ENCODE data around the gene PLPP4. TPM values are rescaled to one million over a fixed set of nuclear protein-coding genes. Genes with fewer than 3 reads are reported as not detected.

PLPP4 gene
- total RNA-seq, 1 donor from 2014 or later: 2.5 TPM

DNA sequence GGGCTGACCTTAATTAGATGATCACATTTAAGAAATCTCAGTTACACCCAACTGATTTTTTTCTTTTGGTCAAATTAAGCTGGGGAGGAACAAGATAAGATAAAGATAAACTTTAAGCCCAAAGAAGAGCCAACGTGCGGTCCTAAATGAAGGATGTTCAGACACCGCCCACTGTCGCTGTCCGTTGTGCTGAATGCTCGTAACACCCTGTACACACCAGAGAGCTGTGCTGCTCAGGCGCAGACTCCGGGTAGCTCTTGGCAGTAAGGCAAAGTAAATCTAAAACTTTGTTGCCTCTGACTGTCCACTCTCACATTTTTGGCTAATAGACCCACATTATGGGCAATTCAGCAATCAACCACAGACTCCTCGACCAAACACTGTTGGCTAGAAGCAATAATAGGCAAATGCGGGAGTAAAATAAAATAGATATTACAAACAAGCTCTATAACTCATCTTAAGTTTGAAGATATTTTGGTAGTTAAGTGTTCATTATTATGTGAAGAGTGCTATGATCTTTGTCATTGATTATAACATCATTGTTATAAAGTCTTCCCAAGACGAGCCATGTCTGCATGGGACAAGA is 57.1 kb downstream of the PLPP4 start:
- Histone ChIP-seq H3K27ac (no peak overlapping the region), H3K9me3 (no peaks in the 10 kb centered on the region), H3K4me3 (no peak overlapping the region), H3K27me3 (no peaks in the 10 kb centered on the region), H3K36me3 (no peaks in the 10 kb centered on the region), H3K4me1 (no peaks in the 10 kb centered on the region)
- intact Hi-C loops (cut with DNase I): no loop called here
- DNase-seq (ENCODE audit: extremely low spot score in 2 of 2): no peak
- TF ChIP-seq POLR2A (IDR thresholded peaks at IDR 0.05) (no peak), POLR2AphosphoS5 (IDR thresholded peaks at IDR 0.05; ENCODE audit: insufficient read depth in 1 of 2, low read depth in 1 of 2) (no peak)
- TF ChIP-seq, protein P1, sequence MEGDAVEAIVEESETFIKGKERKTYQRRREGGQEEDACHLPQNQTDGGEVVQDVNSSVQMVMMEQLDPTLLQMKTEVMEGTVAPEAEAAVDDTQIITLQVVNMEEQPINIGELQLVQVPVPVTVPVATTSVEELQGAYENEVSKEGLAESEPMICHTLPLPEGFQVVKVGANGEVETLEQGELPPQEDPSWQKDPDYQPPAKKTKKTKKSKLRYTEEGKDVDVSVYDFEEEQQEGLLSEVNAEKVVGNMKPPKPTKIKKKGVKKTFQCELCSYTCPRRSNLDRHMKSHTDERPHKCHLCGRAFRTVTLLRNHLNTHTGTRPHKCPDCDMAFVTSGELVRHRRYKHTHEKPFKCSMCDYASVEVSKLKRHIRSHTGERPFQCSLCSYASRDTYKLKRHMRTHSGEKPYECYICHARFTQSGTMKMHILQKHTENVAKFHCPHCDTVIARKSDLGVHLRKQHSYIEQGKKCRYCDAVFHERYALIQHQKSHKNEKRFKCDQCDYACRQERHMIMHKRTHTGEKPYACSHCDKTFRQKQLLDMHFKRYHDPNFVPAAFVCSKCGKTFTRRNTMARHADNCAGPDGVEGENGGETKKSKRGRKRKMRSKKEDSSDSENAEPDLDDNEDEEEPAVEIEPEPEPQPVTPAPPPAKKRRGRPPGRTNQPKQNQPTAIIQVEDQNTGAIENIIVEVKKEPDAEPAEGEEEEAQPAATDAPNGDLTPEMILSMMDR (IDR thresholded peaks at IDR 0.05): no peak

DNA sequence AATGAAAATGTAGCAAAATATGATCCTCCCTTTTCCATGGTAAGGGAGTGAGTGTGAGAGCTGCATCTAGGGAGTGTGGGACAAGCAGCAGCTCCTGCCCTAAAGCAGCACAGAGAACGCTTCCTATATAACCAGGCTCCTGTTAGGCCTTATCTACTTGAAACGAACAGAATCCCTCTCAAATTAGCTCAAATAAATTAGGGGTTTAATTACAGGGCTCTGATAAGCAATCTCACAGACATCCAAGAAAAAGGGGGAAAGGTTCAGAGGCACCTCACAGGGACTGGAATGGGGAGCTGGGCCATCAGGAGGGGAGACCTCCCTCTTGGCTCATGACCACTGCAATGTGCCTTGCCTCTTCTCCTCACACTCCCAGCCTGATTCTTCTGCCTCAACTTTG is 57.9 kb downstream of the PLPP4 start:
- Histone ChIP-seq H3K9me3 (no peaks in the 10 kb centered on the region), H3K4me3 (no peak overlapping the region), H3K4me1 (no peaks in the 10 kb centered on the region), H3K27ac (no peak overlapping the region), H3K27me3 (no peaks in the 10 kb centered on the region), H3K36me3 (no peaks in the 10 kb centered on the region)
- TF ChIP-seq POLR2AphosphoS5 (IDR thresholded peaks at IDR 0.05; ENCODE audit: insufficient read depth in 1 of 2, low read depth in 1 of 2) (no peak), POLR2A (IDR thresholded peaks at IDR 0.05) (no peak)
- TF ChIP-seq, protein P1 (IDR thresholded peaks at IDR 0.05): no peak
- intact Hi-C loops (cut with DNase I): no loop called here
- DNase-seq (ENCODE audit: extremely low spot score in 2 of 2): no peak

DNA sequence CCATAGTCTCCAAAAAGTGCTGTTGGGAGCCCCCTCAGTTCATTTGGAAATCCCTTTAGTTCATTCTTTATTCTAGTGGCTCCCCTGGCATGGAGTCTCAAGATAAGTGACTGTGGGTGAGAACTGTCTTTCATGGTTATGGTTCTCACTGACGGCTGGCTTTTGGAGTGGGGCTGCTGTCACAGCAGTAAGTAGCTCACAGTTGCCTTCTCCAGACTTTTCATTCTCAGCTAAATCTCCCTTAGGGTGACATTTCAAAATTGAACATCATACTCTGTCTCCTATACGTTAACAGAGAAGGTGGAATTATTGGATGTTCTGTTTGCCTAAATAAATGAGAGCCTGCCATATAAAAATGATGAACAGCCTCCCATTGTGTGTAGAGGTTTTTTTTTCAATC is 58.7 kb downstream of the PLPP4 start:
- no peaks in the 10 kb centered on the region for H3K9me3 ChIP-seq
- no peaks in the 10 kb centered on the region for H3K4me1 ChIP-seq
- intact Hi-C loops (cut with DNase I): no loop called here
- TF ChIP-seq POLR2AphosphoS5 (IDR thresholded peaks at IDR 0.05; ENCODE audit: insufficient read depth in 1 of 2, low read depth in 1 of 2): no peak
- no peak for TF ChIP-seq POLR2A (IDR thresholded peaks at IDR 0.05)
- TF ChIP-seq, protein P1 (IDR thresholded peaks at IDR 0.05): no peak
- no peak overlapping the region for H3K27ac ChIP-seq
- H3K4me3 ChIP-seq: no peak overlapping the region
- DNase-seq (ENCODE audit: extremely low spot score in 2 of 2): no peak
- H3K36me3 ChIP-seq: no peaks in the 10 kb centered on the region
- H3K27me3 ChIP-seq: no peaks in the 10 kb centered on the region

DNA sequence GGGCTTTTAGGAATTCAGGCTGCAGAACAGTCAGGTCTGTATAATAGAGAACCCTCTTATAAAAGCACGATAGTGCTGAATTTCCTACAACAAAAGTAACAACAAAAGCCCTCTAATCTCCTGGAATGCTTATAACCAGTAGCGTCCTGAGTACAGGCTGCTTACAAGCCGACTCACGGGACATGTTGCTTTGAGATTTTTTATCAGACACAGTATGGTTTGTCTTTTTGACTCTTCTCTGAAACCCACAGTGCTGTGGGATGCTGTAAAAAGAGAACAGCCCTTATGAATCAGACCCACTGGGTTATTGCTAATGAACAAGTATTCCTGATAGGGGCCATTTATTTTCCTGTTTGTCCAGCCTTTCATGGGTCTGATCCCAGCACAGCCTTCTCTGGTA is 59.4 kb downstream of the PLPP4 start:
- H3K9me3 ChIP-seq: no peaks in the 10 kb centered on the region
- H3K4me3 ChIP-seq: no peak overlapping the region
- H3K27ac ChIP-seq: no peak overlapping the region
- no peaks in the 10 kb centered on the region for H3K36me3 ChIP-seq
- DNase-seq (ENCODE audit: extremely low spot score in 2 of 2): no peak
- no peaks in the 10 kb centered on the region for H3K27me3 ChIP-seq
- intact Hi-C loops (cut with DNase I): no loop called here
- no peaks in the 10 kb centered on the region for H3K4me1 ChIP-seq
- no peak for TF ChIP-seq POLR2AphosphoS5 (IDR thresholded peaks at IDR 0.05; ENCODE audit: insufficient read depth in 1 of 2, low read depth in 1 of 2)
- no peak for TF ChIP-seq POLR2A (IDR thresholded peaks at IDR 0.05)
- TF ChIP-seq, protein P1 (IDR thresholded peaks at IDR 0.05): no peak

DNA sequence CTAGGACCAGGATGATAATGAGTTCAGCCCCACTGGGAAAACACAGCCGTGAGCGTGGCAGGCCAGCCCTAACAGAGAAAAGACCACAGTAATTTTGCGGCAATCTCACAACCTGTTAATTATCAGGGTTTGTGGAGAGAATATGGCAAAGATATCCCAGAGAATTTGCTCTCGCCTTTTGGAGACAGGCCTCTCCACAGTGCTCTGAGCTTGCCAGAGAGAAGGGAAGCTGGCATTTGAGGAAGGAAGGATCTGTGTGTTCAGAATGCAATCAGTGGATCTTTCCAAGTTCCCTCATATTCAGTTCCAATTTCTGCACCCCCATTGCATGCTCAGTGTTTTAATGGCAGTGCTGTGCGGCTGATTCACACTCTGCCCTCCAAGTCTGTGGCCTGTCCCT is 60.2 kb downstream of the PLPP4 start:
- TF ChIP-seq POLR2A (IDR thresholded peaks at IDR 0.05): no peak
- TF ChIP-seq, protein P1 (IDR thresholded peaks at IDR 0.05): no peak
- Histone ChIP-seq H3K4me1 (no peaks in the 10 kb centered on the region), H3K27ac (no peak overlapping the region), H3K36me3 (no peaks in the 10 kb centered on the region), H3K27me3 (no peaks in the 10 kb centered on the region), H3K9me3 (no peaks in the 10 kb centered on the region), H3K4me3 (no peak overlapping the region)
- DNase-seq (ENCODE audit: extremely low spot score in 2 of 2): no peak
- intact Hi-C loops (cut with DNase I): no loop called here
